ENCODE data around the gene SNX1.

DNA sequence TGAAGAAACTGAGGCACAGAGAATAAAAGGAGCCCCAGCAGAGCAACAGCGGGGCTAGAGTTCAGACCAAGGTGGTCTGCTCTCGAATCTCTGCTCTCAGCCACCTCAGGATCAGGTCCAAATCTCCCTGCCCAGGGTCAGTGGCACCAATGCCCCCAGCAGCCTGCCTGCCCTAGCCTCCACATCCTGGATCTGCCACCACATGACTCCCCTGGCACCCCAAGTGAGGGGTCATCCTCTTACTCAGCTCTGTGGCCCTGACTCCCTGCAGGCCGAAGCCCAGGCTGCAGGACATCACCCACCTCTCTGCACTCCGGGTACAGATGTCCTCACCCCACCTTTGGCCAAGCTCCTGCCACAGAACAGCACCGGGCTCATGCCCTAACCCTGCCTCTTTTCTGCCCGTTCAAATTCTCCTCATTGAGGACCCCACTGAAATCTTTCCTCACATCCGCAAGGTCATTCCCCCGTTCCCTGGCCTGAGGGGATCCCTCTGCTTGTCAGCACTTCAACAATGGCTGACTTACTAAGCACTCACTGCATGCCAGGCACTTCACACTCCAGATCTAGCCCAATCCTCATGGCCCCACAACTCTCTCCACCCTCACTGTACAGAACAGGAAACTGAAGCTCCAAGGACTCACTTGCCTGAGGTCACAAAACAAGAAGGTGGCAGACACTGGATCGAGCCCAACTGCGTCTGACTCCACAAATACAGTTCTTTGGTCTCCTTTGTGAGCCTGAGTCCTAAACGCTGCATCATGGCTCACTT, 62.8 kb downstream of the SNX1 start:
- TF ChIP-seq, protein P1, sequence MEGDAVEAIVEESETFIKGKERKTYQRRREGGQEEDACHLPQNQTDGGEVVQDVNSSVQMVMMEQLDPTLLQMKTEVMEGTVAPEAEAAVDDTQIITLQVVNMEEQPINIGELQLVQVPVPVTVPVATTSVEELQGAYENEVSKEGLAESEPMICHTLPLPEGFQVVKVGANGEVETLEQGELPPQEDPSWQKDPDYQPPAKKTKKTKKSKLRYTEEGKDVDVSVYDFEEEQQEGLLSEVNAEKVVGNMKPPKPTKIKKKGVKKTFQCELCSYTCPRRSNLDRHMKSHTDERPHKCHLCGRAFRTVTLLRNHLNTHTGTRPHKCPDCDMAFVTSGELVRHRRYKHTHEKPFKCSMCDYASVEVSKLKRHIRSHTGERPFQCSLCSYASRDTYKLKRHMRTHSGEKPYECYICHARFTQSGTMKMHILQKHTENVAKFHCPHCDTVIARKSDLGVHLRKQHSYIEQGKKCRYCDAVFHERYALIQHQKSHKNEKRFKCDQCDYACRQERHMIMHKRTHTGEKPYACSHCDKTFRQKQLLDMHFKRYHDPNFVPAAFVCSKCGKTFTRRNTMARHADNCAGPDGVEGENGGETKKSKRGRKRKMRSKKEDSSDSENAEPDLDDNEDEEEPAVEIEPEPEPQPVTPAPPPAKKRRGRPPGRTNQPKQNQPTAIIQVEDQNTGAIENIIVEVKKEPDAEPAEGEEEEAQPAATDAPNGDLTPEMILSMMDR (conservative IDR thresholded peaks at IDR 0.05) = no peak
- no peak for TF ChIP-seq ZFX (IDR thresholded peaks at IDR 0.05)

Data from C4-2B (cell line).